HFFc6 (cell line): ENCODE results near the gene MRTFA. TPM values are rescaled to one million over a fixed set of nuclear protein-coding genes. Genes with fewer than 3 reads are reported as not detected.
"Not testable (repeated sequence)": the region's sequence is repeated elsewhere in the genome, so short reads cannot be mapped to it uniquely, and the experiment has no call there.

Experiments used
- DNase-seq: peaks from one replicate; pipeline ENCODE4 v3.0.0-alpha.2; 2018
- H3K27ac Mint-ChIP-seq: 2 replicates; pipeline ENCODE4 v1.8.0; 2020; ENCODE audit warnings: mild to moderate bottlenecking, mixed read lengths
- H3K27me3 Mint-ChIP-seq: 2 replicates; pipeline ENCODE4 v1.8.0; 2021; ENCODE audit warnings: mild to moderate bottlenecking, moderate library complexity, mixed read lengths; ENCODE audit not compliant: insufficient read depth
- H3K36me3 Mint-ChIP-seq: 2 replicates; pipeline ENCODE4 v1.8.0; 2021; ENCODE audit warnings: low read depth, mixed read lengths
- H3K4me1 Mint-ChIP-seq: 2 replicates; pipeline ENCODE4 v1.8.0; 2020; ENCODE audit warnings: low read depth, mixed read lengths
- H3K4me3 Mint-ChIP-seq: 2 replicates; pipeline ENCODE4 v1.8.0; 2020; ENCODE audit warnings: mild to moderate bottlenecking, moderate library complexity, mixed read lengths
- H3K9me3 Mint-ChIP-seq: 2 replicates; pipeline ENCODE4 v1.8.0; 2020; ENCODE audit warnings: mild to moderate bottlenecking, mixed read lengths
- CTCF ChIP-seq: fragments of 200-600 bp; sonication (generic); IDR thresholded peaks from 2 replicates; pipeline ENCODE4 v1.5.0; 2021; ENCODE audit warnings: antibody characterized with exemption, mild to moderate bottlenecking
- total RNA-seq, 6 experiments: library from RNA; stranded (reverse); fragmentation: NEBNext Ultra II Directional; extraction: Animal tissue kit (Norgen Biotek cat#: 25700); gene quantifications; 2 replicates in 1 of 6; 3 replicates in 5 of 6; pipeline ENCODE4 v1.2.3, GENCODE V29; 2021

Gene MRTFA
- total RNA-seq, 6 experiments from 2014 or later = 36.4 to 48.7 (median 42.2) TPM

DNA sequence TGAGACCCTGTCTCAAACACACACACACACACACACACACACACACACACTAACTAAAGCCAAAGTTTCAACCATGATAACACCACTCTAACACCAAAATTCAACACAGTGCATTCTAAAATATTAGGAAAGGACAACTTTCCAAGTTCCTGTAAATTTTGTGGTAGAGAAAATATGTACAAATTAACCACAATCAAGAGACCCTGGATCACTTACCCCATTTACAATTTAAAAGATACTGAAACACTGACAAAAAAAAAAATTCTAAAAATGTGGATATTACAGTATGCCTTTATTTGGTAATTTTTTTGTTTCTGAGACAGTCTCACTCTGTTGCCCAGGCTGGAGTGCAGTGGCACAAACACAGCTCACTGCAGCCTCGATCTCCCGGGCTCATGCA is 9.7 kb downstream of the MRTFA start:
- no peak for DNase-seq
- no peak for TF ChIP-seq CTCF
- Mint-ChIP-seq H3K4me1 (peaks cover 48% of the 10 kb centered on the region), H3K36me3 (peaks cover 14% of the 10 kb centered on the region), H3K27me3 (no peaks in the 10 kb centered on the region; the same call in 1 of the 2 replicates), H3K9me3 (peaks cover 9% of the 10 kb centered on the region), H3K4me3 (no peak overlapping the region), H3K27ac (peak overlapping the region; percentile 29; the same call in 1 of the 2 replicates)

GRCh38 chr22:40625794-40626193 is 10.7 kb downstream of the MRTFA start:
- H3K4me3 Mint-ChIP-seq, DNase-seq, H3K27me3 Mint-ChIP-seq, H3K27ac Mint-ChIP-seq: not testable (repeated sequence)
- H3K4me1 Mint-ChIP-seq = peaks cover 39% of the 10 kb centered on the region
- H3K36me3 Mint-ChIP-seq = peaks cover 25% of the 10 kb centered on the region
- H3K9me3 Mint-ChIP-seq = peaks cover 20% of the 10 kb centered on the region

GRCh38 chr22:40625281-40625680 is 11.2 kb downstream of the MRTFA start:
- H3K27ac Mint-ChIP-seq, DNase-seq, H3K27me3 Mint-ChIP-seq, H3K4me3 Mint-ChIP-seq: not testable (repeated sequence)
- H3K9me3 Mint-ChIP-seq = peaks cover 25% of the 10 kb centered on the region
- H3K4me1 Mint-ChIP-seq = peaks cover 44% of the 10 kb centered on the region
- H3K36me3 Mint-ChIP-seq = peaks cover 29% of the 10 kb centered on the region

GRCh38 chr22:40624770-40625169 is 11.7 kb downstream of the MRTFA start:
- no peaks in the 10 kb centered on the region; the same call in 1 of the 2 replicates for H3K27me3 Mint-ChIP-seq
- no peak for TF ChIP-seq CTCF
- peaks cover 29% of the 10 kb centered on the region for H3K36me3 Mint-ChIP-seq
- H3K9me3 Mint-ChIP-seq = peaks cover 25% of the 10 kb centered on the region
- no peak overlapping the region; the same call in 1 of the 2 replicates for H3K4me3 Mint-ChIP-seq
- no peak for DNase-seq
- peak overlapping the region; percentile 6; the same call in 1 of the 2 replicates for H3K27ac Mint-ChIP-seq
- H3K4me1 Mint-ChIP-seq = peaks cover 45% of the 10 kb centered on the region

GRCh38 chr22:40621309-40622151 is 15.0 kb downstream of the MRTFA start:
- no peak for DNase-seq
- TF ChIP-seq CTCF = no peak
- Mint-ChIP-seq H3K9me3 (peaks cover 30% of the 10 kb centered on the region), H3K36me3 (peaks cover 42% of the 10 kb centered on the region), H3K27me3 (no peaks in the 10 kb centered on the region; the same call in 1 of the 2 replicates), H3K27ac (no peak overlapping the region), H3K4me1 (peaks cover 39% of the 10 kb centered on the region), H3K4me3 (no peak overlapping the region)

DNA sequence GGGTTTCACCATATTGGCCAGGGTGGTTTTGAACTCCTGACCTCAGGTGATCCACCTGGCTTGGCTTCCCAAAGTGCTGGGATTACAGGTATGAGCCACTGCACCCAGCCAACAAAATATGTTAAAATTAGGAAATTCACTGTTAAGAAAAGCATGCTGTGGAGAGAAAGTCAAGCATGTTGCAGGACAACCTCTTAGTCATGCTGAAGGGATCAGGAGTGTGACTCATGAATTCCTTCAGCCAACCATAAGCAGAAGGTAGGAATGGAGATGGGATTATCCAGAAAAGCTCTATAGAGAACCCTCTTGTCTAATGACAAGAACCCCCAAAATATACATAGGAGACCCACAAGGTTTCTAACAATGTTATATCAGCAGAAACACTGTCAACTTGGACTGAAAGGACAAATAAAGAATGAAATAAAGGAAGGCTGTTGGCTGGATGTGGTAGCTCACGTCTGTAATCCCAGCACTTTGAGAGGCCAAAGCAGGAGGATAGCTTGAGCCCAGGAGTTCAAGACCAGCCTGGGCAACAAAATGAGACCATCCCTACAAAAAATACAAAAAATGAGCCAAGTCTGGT is 16.0 kb downstream of the MRTFA start:
- Mint-ChIP-seq H3K9me3 (peaks cover 30% of the 10 kb centered on the region), H3K27ac (peak overlapping the region; percentile 36), H3K27me3 (no peaks in the 10 kb centered on the region; the same call in 1 of the 2 replicates), H3K36me3 (peaks cover 48% of the 10 kb centered on the region), H3K4me3 (no peak overlapping the region), H3K4me1 (peaks cover 44% of the 10 kb centered on the region)
- peak; percentile 54 for DNase-seq
- TF ChIP-seq CTCF = no peak
